Stimulated activated naive CD8-positive, alpha-beta T cell treated with anti-CD3 and anti-CD28 coated beads, Interleukin-15, Interleukin-2, amounts not matched to agents 100 U/mL and 50 U/mL, for 24 hours (primary cell): ENCODE data around the gene DNMBP.
A peak's percentile ranks its signal among the peaks of the same experiment; 100 is the strongest.

Experiments
- ATAC-seq: fragments of 150-1000 bp; cut with Tn5 transposase; one replicate; pipeline ENCODE4 v1.10.0; 2021
- DNase-seq: peaks from one replicate; pipeline ENCODE4 v3.0.0; 2021

Gene DNMBP

GRCh38 chr10:100009793-100010676, at the start of gene DNMBP:
TSS of gene DNMBP (minus strand) at chr10:100009947. CDS start at chr10:99972124, 37,823 bp downstream.
- DNase-seq (peak; percentile 90), ATAC-seq (peak; percentile 92)

- DNase-seq (no peak), ATAC-seq (no peak)
Measured at GRCh38 chr10:100057948-100058347, 48.2 kb upstream of the DNMBP start.

GRCh38 chr10:100053686-100054460, 44.1 kb upstream of the DNMBP start:
- ATAC-seq, result no peak
- no peak for DNase-seq

GRCh38 chr10:100046021-100046486, 36.3 kb upstream of the DNMBP start:
- DNase-seq (peak; percentile 90), ATAC-seq (peak; percentile 73)

GRCh38 chr10:100045592-100045991, 35.8 kb upstream of the DNMBP start:
- ATAC-seq, result no peak
- no peak for DNase-seq

GRCh38 chr10:100043796-100044195, 34.0 kb upstream of the DNMBP start:
- no peak for DNase-seq
- no peak for ATAC-seq

- ATAC-seq, result peak; percentile 67
Measured at GRCh38 chr10:100043344-100043743, 33.6 kb upstream of the DNMBP start.

GRCh38 chr10:100041306-100042002, 31.7 kb upstream of the DNMBP start:
- no peak for ATAC-seq
- DNase-seq, result no peak

More at GRCh38 chr10:100043344-100043743, 33.6 kb upstream of the DNMBP start:
- DNase-seq, result no peak

- no peak for ATAC-seq
Measured at GRCh38 chr10:100038561-100039071, 28.9 kb upstream of the DNMBP start.

GRCh38 chr10:100037758-100038315, 28.1 kb upstream of the DNMBP start:
- ATAC-seq (no peak), DNase-seq (no peak)

More at GRCh38 chr10:100038561-100039071, 28.9 kb upstream of the DNMBP start:
- no peak for DNase-seq

- ATAC-seq, result no peak
- DNase-seq, result no peak
Measured at GRCh38 chr10:100036850-100037249, 27.1 kb upstream of the DNMBP start.

GRCh38 chr10:100033766-100034418, 24.1 kb upstream of the DNMBP start:
- no peak for DNase-seq
- no peak for ATAC-seq

- no peak for DNase-seq
- ATAC-seq, result no peak
Measured at GRCh38 chr10:100027416-100027815, 17.7 kb upstream of the DNMBP start.

- no peak for ATAC-seq
- DNase-seq, result no peak
Measured at GRCh38 chr10:100025576-100025975, 15.8 kb upstream of the DNMBP start.

GRCh38 chr10:100024748-100025147, 15.0 kb upstream of the DNMBP start:
- DNase-seq (no peak), ATAC-seq (no peak)

GRCh38 chr10:100022403-100022802, 12.7 kb upstream of the DNMBP start:
- DNase-seq, result no peak
- ATAC-seq, result no peak

- DNase-seq, result no peak
- no peak for ATAC-seq
Measured at GRCh38 chr10:100021322-100021721, 11.6 kb upstream of the DNMBP start.

GRCh38 chr10:100020886-100021253, 11.1 kb upstream of the DNMBP start:
- ATAC-seq, result no peak
- DNase-seq, result no peak

- DNase-seq (no peak), ATAC-seq (peak; percentile 86)
Measured at GRCh38 chr10:100020142-100020885, 10.6 kb upstream of the DNMBP start.

GRCh38 chr10:100019787-100020141, 10.0 kb upstream of the DNMBP start:
- DNase-seq (no peak), ATAC-seq (no peak)
